K562 (cell line): ENCODE measurements around the gene FUT2. TPM values are rescaled to one million over a fixed set of nuclear protein-coding genes. Genes with fewer than 3 reads are reported as not detected.

Experiments used
- NFIC ChIP-seq: fragments of 450-650 bp; IDR thresholded peaks from 2 replicates; pipeline ENCODE4 v1.6.1; 2017; ENCODE audit warnings: mild to moderate bottlenecking, inconsistent platforms
- NR4A1 ChIP-seq, 2 experiments: fragments of 250-450 bp in 1 of 2; fragments of 450-650 bp in 1 of 2; sonication (Bioruptor Pico) in 1 of 2; IDR thresholded peaks; 2 replicates each; pipeline versions ENCODE4 v1.4.0 to v1.6.1; 2016 to 2020; ENCODE audit warnings: mild to moderate bottlenecking in 2 of 2, missing compliant biosample characterization in 1 of 2, missing genetic modification characterization in 1 of 2, moderate library complexity in 1 of 2
- POLR3G ChIP-seq: IDR thresholded peaks from 2 replicates; pipeline ENCODE4 v1.6.1; 2011; ENCODE audit not compliant: insufficient read length, insufficient replicate concordance; ENCODE audit errors: extremely low read depth
- STAG1 ChIP-seq: sonication (generic); formaldehyde crosslinking; IDR thresholded peaks from 2 replicates; pipeline ENCODE4 v1.5.0; 2020; ENCODE audit warnings: missing genetic modification reagents, borderline replicate concordance
- TEAD1 ChIP-seq, 2 experiments: fragments of 450-650 bp in 1 of 2; sonication (generic) in 1 of 2; formaldehyde crosslinking; IDR thresholded peaks; 2 replicates each; pipeline versions ENCODE4 v1.4.0 to v1.8.0; 2020 to 2022; ENCODE audit warnings: mild to moderate bottlenecking in 2 of 2, missing genetic modification reagents in 1 of 2
- ZNF717 ChIP-seq: fragments of 250-450 bp; sonication (Bioruptor Pico); IDR thresholded peaks from 2 replicates; pipeline ENCODE4 v1.5.0; 2021
- polyA plus RNA-seq, 8 experiments: library from polyadenylated mRNA; depleted of rRNA in 4 of 8; stranded (reverse) in 5 of 8; unstranded in 3 of 8; fragments of >200 nt; fragmentation: Nextera tagmentation in 2 of 8; fragmentation: Illumina TruSeq in 1 of 8; extraction: Ambion mirVana in 2 of 8; extraction: Trizol in 1 of 8; gene quantifications; 2 replicates each; pipeline versions ENCODE4 v1.2.1 to v1.2.3, GENCODE V29; 2011 to 2014; ENCODE audit warnings: inconsistent platforms in 1 of 8, missing spikeins in 1 of 8
- total RNA-seq, 7 experiments: library from RNA; depleted of rRNA in 6 of 7; stranded (reverse); fragments of >200 nt in 6 of 7; fragmentation: Illumina TruSeq in 2 of 7; extraction: Trizol in 2 of 7; gene quantifications; 2 replicates each; pipeline versions ENCODE4 v1.2.1 to v1.2.3, GENCODE V29; 2011 to 2021; ENCODE audit warnings: low replicate concordance in 1 of 7
- TF ChIP-seq, protein P1 (sequence below), 2 experiments: fragments of 450-650 bp; IDR thresholded peaks; 2 replicates each; pipeline ENCODE4 v1.6.1; 2016; ENCODE audit warnings: mild to moderate bottlenecking in 2 of 2, borderline replicate concordance in 1 of 2, low read depth in 1 of 2, moderate library complexity in 1 of 2
- TF ChIP-seq, protein P2 (sequence below), 2 experiments: fragments of 450-650 bp; IDR thresholded peaks; 2 replicates each; pipeline ENCODE4 v1.6.1; 2018; ENCODE audit warnings: mild to moderate bottlenecking in 2 of 2, low read depth in 1 of 2; ENCODE audit not compliant: partially characterized antibody in 2 of 2

FUT2 gene
- total and polyA plus RNA-seq, 9 of the 15 experiments (the other 6 are each of a cell fraction or from before 2014, with no cell fraction given) = 0.03 to 0.04 TPM; not detected in 7

DNA sequence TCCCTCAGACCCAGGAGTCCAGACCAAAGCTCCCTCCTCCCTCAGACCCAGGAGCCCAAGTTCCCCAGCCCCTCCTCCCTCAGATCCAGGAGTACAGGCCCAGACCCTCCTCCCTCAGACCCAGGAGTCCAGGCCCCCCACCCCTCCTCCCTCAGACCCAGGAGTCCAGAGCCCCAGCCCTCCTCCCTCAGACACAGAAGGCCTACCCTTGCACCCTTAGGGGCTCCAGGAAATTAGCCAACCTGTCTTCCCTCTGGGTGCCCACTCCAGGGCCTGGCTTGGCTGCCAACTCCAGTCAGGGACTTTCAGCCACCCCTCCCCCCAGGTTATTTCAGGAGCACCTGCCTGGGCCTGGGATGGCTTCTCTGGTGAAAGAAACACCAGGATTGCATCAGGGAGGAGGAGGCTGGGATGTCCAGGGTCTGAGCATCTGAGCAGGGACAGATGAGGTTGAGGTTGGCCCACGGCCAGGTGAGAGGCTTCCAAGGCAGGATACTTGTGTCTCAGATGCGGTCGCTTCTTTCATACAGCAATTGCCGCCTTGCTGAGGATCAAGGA is 59.4 kb downstream of the FUT2 start, which contains the start of gene FGF21 (continued):
- TF ChIP-seq, protein P1, sequence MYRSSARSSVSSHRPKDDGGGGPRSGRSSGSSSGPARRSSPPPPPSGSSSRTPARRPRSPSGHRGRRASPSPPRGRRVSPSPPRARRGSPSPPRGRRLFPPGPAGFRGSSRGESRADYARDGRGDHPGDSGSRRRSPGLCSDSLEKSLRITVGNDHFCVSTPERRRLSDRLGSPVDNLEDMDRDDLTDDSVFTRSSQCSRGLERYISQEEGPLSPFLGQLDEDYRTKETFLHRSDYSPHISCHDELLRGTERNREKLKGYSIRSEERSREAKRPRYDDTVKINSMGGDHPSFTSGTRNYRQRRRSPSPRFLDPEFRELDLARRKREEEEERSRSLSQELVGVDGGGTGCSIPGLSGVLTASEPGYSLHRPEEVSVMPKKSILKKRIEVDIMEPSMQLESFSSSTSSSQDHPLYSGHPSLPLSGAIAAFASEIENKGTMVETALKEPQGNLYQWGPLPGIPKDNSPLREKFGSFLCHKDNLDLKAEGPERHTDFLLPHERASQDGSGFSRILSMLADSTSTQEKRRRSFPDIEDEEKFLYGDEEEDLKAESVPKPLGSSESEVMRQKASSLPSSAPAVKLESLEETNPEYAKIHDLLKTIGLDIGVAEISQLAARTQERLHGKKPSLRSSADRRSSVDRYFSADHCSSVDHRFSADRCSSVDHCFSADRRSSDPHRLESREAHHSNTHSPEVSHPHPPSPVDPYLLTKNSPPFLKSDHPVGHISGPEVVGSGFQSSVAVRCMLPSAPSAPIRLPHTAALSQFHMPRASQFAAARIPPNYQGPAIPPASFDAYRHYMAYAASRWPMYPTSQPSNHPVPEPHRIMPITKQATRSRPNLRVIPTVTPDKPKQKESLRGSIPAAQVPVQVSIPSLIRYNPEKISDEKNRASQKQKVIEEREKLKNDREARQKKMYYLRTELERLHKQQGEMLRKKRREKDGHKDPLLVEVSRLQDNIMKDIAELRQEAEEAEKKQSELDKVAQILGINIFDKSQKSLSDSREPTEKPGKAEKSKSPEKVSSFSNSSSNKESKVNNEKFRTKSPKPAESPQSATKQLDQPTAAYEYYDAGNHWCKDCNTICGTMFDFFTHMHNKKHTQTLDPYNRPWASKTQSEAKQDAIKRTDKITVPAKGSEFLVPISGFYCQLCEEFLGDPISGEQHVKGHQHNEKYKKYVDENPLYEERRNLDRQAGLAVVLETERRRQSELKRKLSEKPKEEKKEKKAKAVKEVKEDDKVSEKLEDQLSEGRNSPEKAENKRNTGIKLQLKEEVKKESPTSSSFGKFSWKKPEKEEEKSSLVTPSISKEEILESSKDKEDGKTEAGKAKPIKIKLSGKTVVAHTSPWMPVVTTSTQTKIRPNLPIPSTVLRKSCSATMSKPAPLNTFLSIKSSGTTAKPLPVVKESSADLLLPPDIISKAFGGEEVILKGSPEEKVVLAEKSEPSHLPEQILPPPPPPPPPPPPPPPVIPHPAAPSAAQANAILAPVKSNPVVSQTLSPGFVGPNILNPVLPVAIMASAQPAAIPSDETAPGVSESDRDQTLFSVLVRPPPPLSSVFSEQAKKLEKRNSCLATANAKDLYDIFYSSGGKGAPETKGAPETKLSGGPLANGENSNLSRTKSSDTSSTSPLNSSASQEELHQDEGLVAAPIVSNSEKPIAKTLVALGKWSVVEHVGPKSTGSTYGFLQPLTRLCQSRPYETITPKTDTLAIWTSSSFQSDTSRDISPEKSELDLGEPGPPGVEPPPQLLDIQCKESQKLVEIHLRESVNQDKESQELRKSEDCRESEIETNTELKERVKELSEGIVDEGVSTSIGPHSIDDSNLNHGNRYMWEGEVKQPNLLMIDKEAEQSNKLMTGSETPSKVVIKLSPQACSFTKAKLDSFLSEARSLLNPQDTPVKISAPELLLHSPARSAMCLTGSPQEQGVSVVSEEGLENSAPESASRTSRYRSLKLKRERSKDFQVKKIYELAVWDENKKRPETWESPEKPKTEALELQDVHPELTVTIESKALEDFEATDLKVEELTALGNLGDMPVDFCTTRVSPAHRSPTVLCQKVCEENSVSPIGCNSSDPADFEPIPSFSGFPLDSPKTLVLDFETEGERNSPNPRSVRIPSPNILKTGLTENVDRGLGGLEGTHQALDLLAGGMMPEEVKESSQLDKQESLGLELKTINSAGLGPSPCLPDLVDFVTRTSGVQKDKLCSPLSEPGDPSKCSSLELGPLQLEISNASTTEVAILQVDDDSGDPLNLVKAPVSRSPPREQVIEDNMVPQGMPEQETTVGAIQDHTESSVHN (IDR thresholded peaks at IDR 0.05; ENCODE audit: borderline replicate concordance in 1 of 2, low read depth in 1 of 2) = no peak
- TF ChIP-seq POLR3G (no peak), TEAD1 (CRISPR knock-in tag; IDR thresholded peaks at IDR 0.05) (no peak), NFIC (peak; percentile 90), ZNF717 (CRISPR knock-in tag) (no peak), STAG1 (CRISPR knock-in tag) (no peak), NR4A1 (CRISPR knock-in tag; IDR thresholded peaks at IDR 0.05) (no peak), NR4A1 (tag; IDR thresholded peaks at IDR 0.05) (peak; percentile 53; the same call in 1 of the 2 replicates)
- TF ChIP-seq, protein P2, sequence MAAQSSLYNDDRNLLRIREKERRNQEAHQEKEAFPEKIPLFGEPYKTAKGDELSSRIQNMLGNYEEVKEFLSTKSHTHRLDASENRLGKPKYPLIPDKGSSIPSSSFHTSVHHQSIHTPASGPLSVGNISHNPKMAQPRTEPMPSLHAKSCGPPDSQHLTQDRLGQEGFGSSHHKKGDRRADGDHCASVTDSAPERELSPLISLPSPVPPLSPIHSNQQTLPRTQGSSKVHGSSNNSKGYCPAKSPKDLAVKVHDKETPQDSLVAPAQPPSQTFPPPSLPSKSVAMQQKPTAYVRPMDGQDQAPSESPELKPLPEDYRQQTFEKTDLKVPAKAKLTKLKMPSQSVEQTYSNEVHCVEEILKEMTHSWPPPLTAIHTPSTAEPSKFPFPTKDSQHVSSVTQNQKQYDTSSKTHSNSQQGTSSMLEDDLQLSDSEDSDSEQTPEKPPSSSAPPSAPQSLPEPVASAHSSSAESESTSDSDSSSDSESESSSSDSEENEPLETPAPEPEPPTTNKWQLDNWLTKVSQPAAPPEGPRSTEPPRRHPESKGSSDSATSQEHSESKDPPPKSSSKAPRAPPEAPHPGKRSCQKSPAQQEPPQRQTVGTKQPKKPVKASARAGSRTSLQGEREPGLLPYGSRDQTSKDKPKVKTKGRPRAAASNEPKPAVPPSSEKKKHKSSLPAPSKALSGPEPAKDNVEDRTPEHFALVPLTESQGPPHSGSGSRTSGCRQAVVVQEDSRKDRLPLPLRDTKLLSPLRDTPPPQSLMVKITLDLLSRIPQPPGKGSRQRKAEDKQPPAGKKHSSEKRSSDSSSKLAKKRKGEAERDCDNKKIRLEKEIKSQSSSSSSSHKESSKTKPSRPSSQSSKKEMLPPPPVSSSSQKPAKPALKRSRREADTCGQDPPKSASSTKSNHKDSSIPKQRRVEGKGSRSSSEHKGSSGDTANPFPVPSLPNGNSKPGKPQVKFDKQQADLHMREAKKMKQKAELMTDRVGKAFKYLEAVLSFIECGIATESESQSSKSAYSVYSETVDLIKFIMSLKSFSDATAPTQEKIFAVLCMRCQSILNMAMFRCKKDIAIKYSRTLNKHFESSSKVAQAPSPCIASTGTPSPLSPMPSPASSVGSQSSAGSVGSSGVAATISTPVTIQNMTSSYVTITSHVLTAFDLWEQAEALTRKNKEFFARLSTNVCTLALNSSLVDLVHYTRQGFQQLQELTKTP (IDR thresholded peaks at IDR 0.05; ENCODE audit: low read depth in 1 of 2, partially characterized antibody in 2 of 2) = no peak
